ENCODE measurements around the gene NXNL1.

The NXNL1 gene

GRCh38 chr19:17497149-17497798 is 36.5 kb upstream of the NXNL1 start:
- DNase-seq (ENCODE audit: insufficient read length, low spot score) = no peak
- no peak for FAIRE-seq
- no peak for TF ChIP-seq PAX5 (IDR thresholded peaks at IDR 0.05; ENCODE audit: insufficient read depth, low read length, severe bottlenecking)
- TF ChIP-seq POU2F2 (IDR thresholded peaks at IDR 0.05; ENCODE audit: low read depth, low read length) = no peak
- no peak for TF ChIP-seq TAF1 (IDR thresholded peaks at IDR 0.05; ENCODE audit: low read depth, low read length)
- no peak for TF ChIP-seq POLR2AphosphoS5 (IDR thresholded peaks at IDR 0.05; ENCODE audit: low read depth, low read length)
- TF ChIP-seq POLR2A (IDR thresholded peaks at IDR 0.05; ENCODE audit: low read depth, low read length) = no peak
- TF ChIP-seq SPI1 (IDR thresholded peaks at IDR 0.05; ENCODE audit: low read depth, low read length) = no peak

GRCh38 chr19:17496337-17496997 is 35.7 kb upstream of the NXNL1 start:
- TF ChIP-seq PAX5 (IDR thresholded peaks at IDR 0.05; ENCODE audit: insufficient read depth, low read length, severe bottlenecking) (peak; percentile 34), POLR2AphosphoS5 (IDR thresholded peaks at IDR 0.05; ENCODE audit: low read depth, low read length) (no peak)
- DNase-seq (ENCODE audit: insufficient read length, low spot score) (peak; percentile 89), FAIRE-seq (peak; percentile 95)

GRCh38 chr19:17495639-17496296 is 35.0 kb upstream of the NXNL1 start:
- TF ChIP-seq TAF1 (IDR thresholded peaks at IDR 0.05; ENCODE audit: low read depth, low read length) (no peak), PAX5 (IDR thresholded peaks at IDR 0.05; ENCODE audit: insufficient read depth, low read length, severe bottlenecking) (no peak), POLR2AphosphoS5 (IDR thresholded peaks at IDR 0.05; ENCODE audit: low read depth, low read length) (no peak), POU2F2 (IDR thresholded peaks at IDR 0.05; ENCODE audit: low read depth, low read length) (no peak), SPI1 (IDR thresholded peaks at IDR 0.05; ENCODE audit: low read depth, low read length) (no peak), POLR2A (IDR thresholded peaks at IDR 0.05; ENCODE audit: low read depth, low read length) (no peak)
- DNase-seq (ENCODE audit: insufficient read length, low spot score) (no peak), FAIRE-seq (no peak)

GRCh38 chr19:17491287-17491686 is 30.6 kb upstream of the NXNL1 start:
- DNase-seq (ENCODE audit: insufficient read length, low spot score) = no peak
- TF ChIP-seq POLR2AphosphoS5 (IDR thresholded peaks at IDR 0.05; ENCODE audit: low read depth, low read length) = no peak
- TF ChIP-seq SPI1 (IDR thresholded peaks at IDR 0.05; ENCODE audit: low read depth, low read length) = no peak
- no peak for TF ChIP-seq PAX5 (IDR thresholded peaks at IDR 0.05; ENCODE audit: insufficient read depth, low read length, severe bottlenecking)
- no peak for FAIRE-seq

GRCh38 chr19:17490411-17490810 is 29.7 kb upstream of the NXNL1 start:
- DNase-seq (ENCODE audit: insufficient read length, low spot score) (no peak), FAIRE-seq (no peak)
- TF ChIP-seq SPI1 (IDR thresholded peaks at IDR 0.05; ENCODE audit: low read depth, low read length) (no peak), TAF1 (IDR thresholded peaks at IDR 0.05; ENCODE audit: low read depth, low read length) (no peak), POU2F2 (IDR thresholded peaks at IDR 0.05; ENCODE audit: low read depth, low read length) (no peak), PAX5 (IDR thresholded peaks at IDR 0.05; ENCODE audit: insufficient read depth, low read length, severe bottlenecking) (no peak), POLR2A (IDR thresholded peaks at IDR 0.05; ENCODE audit: low read depth, low read length) (no peak), POLR2AphosphoS5 (IDR thresholded peaks at IDR 0.05; ENCODE audit: low read depth, low read length) (no peak)

- TF ChIP-seq POLR2A (IDR thresholded peaks at IDR 0.05; ENCODE audit: low read depth, low read length) (no peak), PAX5 (IDR thresholded peaks at IDR 0.05; ENCODE audit: insufficient read depth, low read length, severe bottlenecking) (no peak), POLR2AphosphoS5 (IDR thresholded peaks at IDR 0.05; ENCODE audit: low read depth, low read length) (no peak), TAF1 (IDR thresholded peaks at IDR 0.05; ENCODE audit: low read depth, low read length) (no peak), POU2F2 (IDR thresholded peaks at IDR 0.05; ENCODE audit: low read depth, low read length) (no peak), SPI1 (IDR thresholded peaks at IDR 0.05; ENCODE audit: low read depth, low read length) (no peak)
- FAIRE-seq (no peak), DNase-seq (ENCODE audit: insufficient read length, low spot score) (no peak)
Observed at GRCh38 chr19:17489392-17490030, 28.8 kb upstream of the NXNL1 start.

GRCh38 chr19:17488593-17489391 is 28.1 kb upstream of the NXNL1 start:
- DNase-seq (ENCODE audit: insufficient read length, low spot score) = peak; percentile 63
- TF ChIP-seq TAF1 (IDR thresholded peaks at IDR 0.05; ENCODE audit: low read depth, low read length) (no peak), POLR2AphosphoS5 (IDR thresholded peaks at IDR 0.05; ENCODE audit: low read depth, low read length) (no peak), POLR2A (IDR thresholded peaks at IDR 0.05; ENCODE audit: low read depth, low read length) (no peak), SPI1 (IDR thresholded peaks at IDR 0.05; ENCODE audit: low read depth, low read length) (no peak), POU2F2 (IDR thresholded peaks at IDR 0.05; ENCODE audit: low read depth, low read length) (no peak), PAX5 (IDR thresholded peaks at IDR 0.05; ENCODE audit: insufficient read depth, low read length, severe bottlenecking) (no peak)
- peak; percentile 85 for FAIRE-seq

GRCh38 chr19:17487284-17488121 is 26.8 kb upstream of the NXNL1 start:
- FAIRE-seq = no peak
- no peak for TF ChIP-seq SPI1 (IDR thresholded peaks at IDR 0.05; ENCODE audit: low read depth, low read length)
- no peak for TF ChIP-seq POLR2AphosphoS5 (IDR thresholded peaks at IDR 0.05; ENCODE audit: low read depth, low read length)
- no peak for TF ChIP-seq TAF1 (IDR thresholded peaks at IDR 0.05; ENCODE audit: low read depth, low read length)
- no peak for TF ChIP-seq PAX5 (IDR thresholded peaks at IDR 0.05; ENCODE audit: insufficient read depth, low read length, severe bottlenecking)
- TF ChIP-seq POU2F2 (IDR thresholded peaks at IDR 0.05; ENCODE audit: low read depth, low read length) = no peak
- TF ChIP-seq POLR2A (IDR thresholded peaks at IDR 0.05; ENCODE audit: low read depth, low read length) = no peak
- DNase-seq (ENCODE audit: insufficient read length, low spot score) = no peak

Data from GM12891 (cell line).